ENCODE data around the gene RALB. TPM values are rescaled to one million over a fixed set of nuclear protein-coding genes. Genes with fewer than 3 reads are reported as not detected.

The RALB gene
- total and polyA plus RNA-seq, 7 donors = 25.6 to 72.3 (median 38.1) TPM

DNA sequence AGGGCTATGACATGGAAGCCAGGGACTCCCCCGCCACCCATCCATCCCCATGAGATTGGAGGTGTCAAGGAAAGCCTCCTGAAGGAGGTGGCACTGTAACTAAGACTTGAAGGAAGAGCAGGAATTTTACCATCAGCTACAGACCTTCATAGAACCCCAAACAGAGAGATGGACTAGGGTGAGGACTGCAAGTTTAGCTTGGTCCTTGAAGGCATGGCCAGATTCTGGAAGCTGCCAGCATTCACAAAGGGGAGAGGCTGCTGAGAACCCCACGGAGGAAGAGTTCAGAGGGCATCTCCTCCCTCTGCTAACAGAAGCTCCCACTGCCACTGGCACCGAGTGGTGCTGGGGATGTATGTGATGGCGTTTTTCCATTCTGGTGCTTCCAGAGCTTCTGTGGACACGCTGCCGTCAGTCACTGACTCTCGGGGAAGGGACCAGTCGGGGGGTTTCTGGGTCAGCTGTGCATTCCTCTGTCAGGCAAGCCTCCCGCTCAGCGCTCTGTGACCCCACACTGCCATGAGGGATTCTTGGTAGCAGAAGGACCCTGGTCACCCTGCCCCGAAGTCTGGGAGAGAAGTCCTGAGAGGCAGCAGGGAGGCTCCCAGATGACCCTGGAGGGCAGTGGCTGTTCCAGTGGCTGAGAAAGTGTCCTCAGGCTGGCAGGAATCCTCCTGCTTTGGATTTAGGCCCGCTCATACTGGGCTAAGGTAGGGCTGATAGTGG, 47.5 kb upstream of the RALB start:
- Histone ChIP-seq H3K9me3 (no peaks in the 10 kb centered on the region), H3K27me3 (ENCODE audit: insufficient read depth in 3 of 3, low read length in 2 of 3) (no peaks in the 10 kb centered on the region), H3K27ac (no peak overlapping the region), H3K36me3 (ENCODE audit: insufficient read depth in 1 of 2, low read depth in 1 of 2) (no peaks in the 10 kb centered on the region), H3K4me1 (peaks cover 5% of the 10 kb centered on the region), H3K4me3 (no peak overlapping the region)
- 92 to 94% (median 93%) methylated on average over 12 of the region's 12 CpGs for WGBS, 3 donors
- ATAC-seq (no peak), DNase-seq (peak in 1 of 2 donors; percentile 30)
- TF ChIP-seq, protein P1, sequence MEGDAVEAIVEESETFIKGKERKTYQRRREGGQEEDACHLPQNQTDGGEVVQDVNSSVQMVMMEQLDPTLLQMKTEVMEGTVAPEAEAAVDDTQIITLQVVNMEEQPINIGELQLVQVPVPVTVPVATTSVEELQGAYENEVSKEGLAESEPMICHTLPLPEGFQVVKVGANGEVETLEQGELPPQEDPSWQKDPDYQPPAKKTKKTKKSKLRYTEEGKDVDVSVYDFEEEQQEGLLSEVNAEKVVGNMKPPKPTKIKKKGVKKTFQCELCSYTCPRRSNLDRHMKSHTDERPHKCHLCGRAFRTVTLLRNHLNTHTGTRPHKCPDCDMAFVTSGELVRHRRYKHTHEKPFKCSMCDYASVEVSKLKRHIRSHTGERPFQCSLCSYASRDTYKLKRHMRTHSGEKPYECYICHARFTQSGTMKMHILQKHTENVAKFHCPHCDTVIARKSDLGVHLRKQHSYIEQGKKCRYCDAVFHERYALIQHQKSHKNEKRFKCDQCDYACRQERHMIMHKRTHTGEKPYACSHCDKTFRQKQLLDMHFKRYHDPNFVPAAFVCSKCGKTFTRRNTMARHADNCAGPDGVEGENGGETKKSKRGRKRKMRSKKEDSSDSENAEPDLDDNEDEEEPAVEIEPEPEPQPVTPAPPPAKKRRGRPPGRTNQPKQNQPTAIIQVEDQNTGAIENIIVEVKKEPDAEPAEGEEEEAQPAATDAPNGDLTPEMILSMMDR (IDR thresholded peaks at IDR 0.05) = no peak
- intact Hi-C loops (cut with DNase I) = no loop called here

DNA sequence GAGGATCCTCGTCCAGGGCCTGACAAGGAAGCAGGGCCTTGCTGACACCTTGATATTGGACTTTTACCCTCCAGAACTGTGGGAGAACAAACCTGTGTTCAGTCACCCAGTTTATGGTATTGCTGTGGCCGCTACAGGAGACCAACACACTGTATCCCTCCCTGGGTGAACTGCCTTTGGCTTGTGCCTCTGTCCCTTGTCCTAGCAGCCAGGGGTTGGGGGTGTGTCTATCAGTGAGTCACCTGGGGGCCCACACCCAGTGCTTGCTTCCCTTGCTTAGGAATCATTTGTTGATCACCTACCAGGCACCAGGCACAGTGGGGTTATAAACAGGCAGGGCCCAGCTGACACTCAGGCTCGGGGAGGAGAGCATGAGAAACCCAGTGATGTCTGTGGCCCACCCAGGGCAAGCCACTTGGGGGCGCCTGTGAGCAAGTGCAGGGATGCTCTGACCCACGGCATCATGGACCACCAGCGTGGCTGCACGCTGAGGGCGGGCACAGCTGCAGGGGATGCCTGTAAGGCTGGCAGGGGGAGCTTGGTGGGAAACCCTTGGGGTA, 46.5 kb upstream of the RALB start:
- DNase-seq (no peak), ATAC-seq (peak in 1 of 4 donors; percentile 32)
- Histone ChIP-seq H3K27ac (no peak overlapping the region), H3K36me3 (ENCODE audit: insufficient read depth in 1 of 2, low read depth in 1 of 2) (no peaks in the 10 kb centered on the region), H3K4me1 (peaks cover 5% of the 10 kb centered on the region), H3K4me3 (no peak overlapping the region), H3K9me3 (no peaks in the 10 kb centered on the region), H3K27me3 (ENCODE audit: insufficient read depth in 3 of 3, low read length in 2 of 3) (no peaks in the 10 kb centered on the region)
- intact Hi-C loops (cut with DNase I) = no loop called here
- TF ChIP-seq, protein P1 (IDR thresholded peaks at IDR 0.05) = peak; percentile 31
- 76 to 81% (median 79%) methylated on average over 8 of the region's 8 CpGs for WGBS, 3 donors

DNA sequence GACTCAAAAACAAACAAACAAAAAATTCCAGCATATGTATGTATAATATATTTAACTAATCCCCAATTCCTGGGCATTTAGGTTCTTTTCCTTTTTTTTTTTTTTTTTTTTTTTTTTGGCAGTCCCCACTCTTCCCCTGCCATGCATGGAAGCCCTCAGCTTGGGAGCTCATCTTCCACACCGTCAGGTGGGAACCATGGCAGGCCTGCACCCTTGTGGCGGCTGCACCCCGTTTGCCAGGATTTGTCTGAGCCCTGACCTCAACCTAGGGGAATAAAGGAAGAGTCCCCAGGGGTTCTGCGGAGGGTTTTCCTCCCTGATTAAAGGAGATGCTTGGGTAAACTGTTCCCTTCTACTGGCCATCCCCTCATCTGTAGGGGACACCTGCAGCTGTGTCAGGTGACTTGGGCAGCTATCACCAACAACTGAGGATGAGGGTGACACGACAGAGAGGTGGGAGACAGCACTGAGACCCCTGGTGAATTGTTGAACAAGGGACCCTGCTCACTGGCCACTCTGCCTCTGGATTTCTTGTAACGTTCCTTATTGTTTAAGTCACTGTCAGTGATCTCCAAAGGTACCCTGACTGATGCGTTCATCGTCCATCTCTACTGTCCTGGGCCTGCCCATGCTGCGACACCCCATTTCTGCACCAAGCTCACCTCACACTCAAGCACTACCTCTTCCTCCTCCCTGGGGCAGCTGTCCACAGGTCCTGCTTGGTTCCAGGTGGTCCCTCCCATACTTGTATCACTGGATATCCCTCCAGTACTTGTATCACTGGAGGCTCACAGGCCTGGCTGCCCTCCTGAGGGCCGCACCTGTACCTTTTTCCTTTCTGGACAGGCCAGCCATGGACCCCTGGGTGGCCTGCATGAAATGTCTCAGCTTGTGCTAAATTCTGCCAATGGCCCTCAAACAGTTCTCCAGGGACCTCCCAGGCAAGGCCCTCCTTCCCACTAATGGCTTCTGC, 44.0 kb upstream of the RALB start:
- intact Hi-C loops (cut with DNase I) = loop anchor here in 1 of 2 donors (1.0 kb wide), 1 partner anchor 105 kb away; no protein-coding TSS in a partner anchor
- peaks cover 5% of the 10 kb centered on the region for H3K4me1 ChIP-seq

GRCh38 chr2:120209427-120210269, 43.0 kb upstream of the RALB start:
- H3K4me3 ChIP-seq = no peak overlapping the region
- H3K9me3 ChIP-seq = no peaks in the 10 kb centered on the region
- H3K4me1 ChIP-seq = no peaks in the 10 kb centered on the region
- WGBS, 3 donors = 70 to 86% (median 79%) methylated on average over 12 of the region's 12 CpGs
- ATAC-seq (no peak), DNase-seq (no peak)
- no peak overlapping the region for H3K27ac ChIP-seq
- intact Hi-C loops (cut with DNase I) = no loop called here
- TF ChIP-seq, protein P1 (IDR thresholded peaks at IDR 0.05) = no peak
- H3K27me3 ChIP-seq (ENCODE audit: insufficient read depth in 3 of 3, low read length in 2 of 3) = no peaks in the 10 kb centered on the region
- no peaks in the 10 kb centered on the region for H3K36me3 ChIP-seq (ENCODE audit: insufficient read depth in 1 of 2, low read depth in 1 of 2)

More for the DNA sequence above, 44.0 kb upstream of the RALB start:
- DNase-seq (no peak), ATAC-seq (no peak)
- Histone ChIP-seq H3K9me3 (no peaks in the 10 kb centered on the region), H3K4me3 (no peak overlapping the region), H3K27ac (no peak overlapping the region), H3K27me3 (ENCODE audit: insufficient read depth in 3 of 3, low read length in 2 of 3) (no peaks in the 10 kb centered on the region), H3K36me3 (ENCODE audit: insufficient read depth in 1 of 2, low read depth in 1 of 2) (no peaks in the 10 kb centered on the region)
- WGBS, 3 donors = 92 to 95% (median 94%) methylated on average over 10 of the region's 10 CpGs
- TF ChIP-seq, protein P1 (IDR thresholded peaks at IDR 0.05) = no peak
